GM10266 (cell line): ENCODE measurements around the gene PSMG1.

Source experiments
- DNase-seq: peaks from one replicate; pipeline ENCODE4 v3.0.0; 2012; ENCODE audit errors: extremely low spot score
- TF ChIP-seq, protein P1 (sequence below): IDR thresholded peaks from 2 replicates; pipeline ENCODE4 v1.5.1; 2012; ENCODE audit warnings: mild to moderate bottlenecking, low read depth; ENCODE audit not compliant: control insufficient read depth, insufficient read depth; ENCODE audit errors: missing control alignments

Gene PSMG1

GRCh38 chr21:39156024-39156423 lies 27.2 kb downstream of the PSMG1 start:
- TF ChIP-seq, protein P1, sequence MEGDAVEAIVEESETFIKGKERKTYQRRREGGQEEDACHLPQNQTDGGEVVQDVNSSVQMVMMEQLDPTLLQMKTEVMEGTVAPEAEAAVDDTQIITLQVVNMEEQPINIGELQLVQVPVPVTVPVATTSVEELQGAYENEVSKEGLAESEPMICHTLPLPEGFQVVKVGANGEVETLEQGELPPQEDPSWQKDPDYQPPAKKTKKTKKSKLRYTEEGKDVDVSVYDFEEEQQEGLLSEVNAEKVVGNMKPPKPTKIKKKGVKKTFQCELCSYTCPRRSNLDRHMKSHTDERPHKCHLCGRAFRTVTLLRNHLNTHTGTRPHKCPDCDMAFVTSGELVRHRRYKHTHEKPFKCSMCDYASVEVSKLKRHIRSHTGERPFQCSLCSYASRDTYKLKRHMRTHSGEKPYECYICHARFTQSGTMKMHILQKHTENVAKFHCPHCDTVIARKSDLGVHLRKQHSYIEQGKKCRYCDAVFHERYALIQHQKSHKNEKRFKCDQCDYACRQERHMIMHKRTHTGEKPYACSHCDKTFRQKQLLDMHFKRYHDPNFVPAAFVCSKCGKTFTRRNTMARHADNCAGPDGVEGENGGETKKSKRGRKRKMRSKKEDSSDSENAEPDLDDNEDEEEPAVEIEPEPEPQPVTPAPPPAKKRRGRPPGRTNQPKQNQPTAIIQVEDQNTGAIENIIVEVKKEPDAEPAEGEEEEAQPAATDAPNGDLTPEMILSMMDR = no peak
- DNase-seq = no peak

GRCh38 chr21:39155578-39155977 lies 27.7 kb downstream of the PSMG1 start:
- DNase-seq = no peak
- TF ChIP-seq, protein P1 = no peak

- DNase-seq = no peak
- TF ChIP-seq, protein P1 = no peak
Measured at GRCh38 chr21:39153842-39154241, 29.4 kb downstream of the PSMG1 start.

GRCh38 chr21:39153373-39153772 lies 29.9 kb downstream of the PSMG1 start:
- DNase-seq = no peak
- TF ChIP-seq, protein P1 = peak; percentile 34

DNA sequence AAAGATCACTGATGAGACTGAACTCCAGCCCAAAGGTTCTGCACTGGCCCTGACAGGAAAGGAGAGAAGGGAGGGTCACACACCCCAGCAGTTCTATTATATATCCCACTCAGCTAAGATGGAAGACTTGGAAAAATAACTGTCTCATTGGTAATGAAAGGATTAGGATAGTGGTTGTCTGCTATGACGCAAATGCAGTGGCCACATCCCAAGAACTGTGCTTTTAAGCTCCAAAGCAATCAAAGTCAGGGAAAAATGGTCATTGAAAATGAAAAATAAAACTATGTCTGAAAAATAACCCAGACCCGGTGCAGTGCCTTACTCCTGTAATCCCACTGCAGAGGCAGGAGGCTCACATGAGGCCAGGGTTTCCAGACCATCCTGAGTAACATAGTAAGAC lies 31.0 kb downstream of the PSMG1 start:
- TF ChIP-seq, protein P1 = no peak
- no peak for DNase-seq

GRCh38 chr21:39150877-39151276 lies 32.4 kb downstream of the PSMG1 start:
- no peak for DNase-seq
- TF ChIP-seq, protein P1 = no peak

DNA sequence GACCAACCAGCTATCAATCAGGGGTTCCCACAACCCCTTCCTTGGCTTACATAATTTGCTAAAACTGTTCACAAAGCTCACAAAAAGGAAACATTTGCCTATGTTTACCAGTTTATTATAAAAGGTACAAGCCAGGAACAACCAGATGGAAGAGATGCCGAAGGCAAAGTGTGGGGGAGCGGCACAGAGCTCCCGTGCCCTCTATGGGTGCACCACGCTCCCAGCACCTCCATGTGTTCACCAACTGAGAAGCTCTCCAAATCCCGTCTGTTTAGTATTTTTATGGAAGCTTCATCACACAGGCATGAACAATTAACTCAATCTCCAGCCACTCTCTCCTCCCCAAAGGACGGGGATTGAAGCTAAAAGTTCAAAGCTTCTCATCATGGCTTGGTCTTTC lies 32.9 kb downstream of the PSMG1 start:
- TF ChIP-seq, protein P1 = no peak
- no peak for DNase-seq
